GM19328 (cell line): ENCODE measurements around the gene BTK.
"Not testable (repeated sequence)": the region's sequence is repeated elsewhere in the genome, so short reads cannot be mapped to it uniquely, and the experiment has no call there.

Experiments
- ATAC-seq: cut with Tn5 transposase; IDR thresholded peaks from one replicate; pipeline ENCODE4 v1.9.1; 2021; ENCODE audit warnings: mild to moderate bottlenecking, moderate library complexity; ENCODE audit not compliant: unreplicated experiment

BTK gene

DNA sequence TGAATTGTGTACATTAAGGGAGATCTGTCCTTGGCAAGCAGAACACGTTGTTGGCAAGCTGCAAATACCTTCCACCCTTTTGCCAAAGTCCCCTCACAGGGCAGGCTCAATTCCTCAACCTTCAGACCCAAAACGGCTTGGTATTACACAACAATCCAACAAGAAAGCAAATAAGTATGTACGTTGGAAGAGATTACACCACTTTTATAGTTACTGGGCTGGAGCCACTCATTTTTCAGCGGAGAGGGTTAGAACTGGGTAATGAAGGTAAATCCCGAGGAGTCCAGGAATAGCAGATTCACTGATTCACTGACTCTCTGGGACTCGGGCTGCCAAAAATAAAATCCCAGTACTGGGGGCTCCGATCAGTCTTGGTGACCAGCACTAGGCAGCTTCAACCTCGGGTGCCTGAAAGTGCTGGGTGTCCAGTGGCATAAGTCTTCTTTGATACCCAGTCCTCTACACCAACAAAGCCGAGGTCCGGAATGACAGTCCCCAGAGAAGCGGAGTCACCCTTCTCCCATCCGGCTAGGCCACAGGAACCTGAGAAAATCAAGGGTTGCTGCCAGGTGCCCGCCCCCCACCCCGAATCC, 38.0 kb downstream of the BTK start:
- peak; percentile 5 for ATAC-seq

DNA sequence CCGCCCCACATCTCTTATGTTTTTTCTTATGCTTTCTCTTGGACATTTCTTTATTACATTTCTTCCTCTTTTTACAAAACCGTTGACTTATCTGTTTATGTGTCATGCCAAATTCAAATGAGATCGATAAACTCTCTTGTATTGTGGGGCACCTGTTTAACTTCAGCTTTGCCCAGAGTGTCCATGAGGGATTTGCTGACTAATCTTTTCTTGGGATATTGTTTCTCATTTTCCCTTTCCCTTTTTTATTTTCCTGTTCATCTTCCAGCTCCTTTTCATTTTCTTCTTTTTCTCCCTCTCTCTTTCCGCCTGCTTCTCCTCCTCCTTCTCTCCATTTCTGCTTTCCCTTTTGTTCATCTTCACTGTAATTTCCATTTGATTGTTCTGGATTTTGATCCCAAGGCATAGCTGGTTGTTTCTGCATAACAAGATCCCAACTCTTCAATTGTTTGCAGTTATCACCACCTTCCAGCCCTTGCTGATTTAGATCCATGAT, 48.2 kb downstream of the BTK start:
- ATAC-seq = no peak

DNA sequence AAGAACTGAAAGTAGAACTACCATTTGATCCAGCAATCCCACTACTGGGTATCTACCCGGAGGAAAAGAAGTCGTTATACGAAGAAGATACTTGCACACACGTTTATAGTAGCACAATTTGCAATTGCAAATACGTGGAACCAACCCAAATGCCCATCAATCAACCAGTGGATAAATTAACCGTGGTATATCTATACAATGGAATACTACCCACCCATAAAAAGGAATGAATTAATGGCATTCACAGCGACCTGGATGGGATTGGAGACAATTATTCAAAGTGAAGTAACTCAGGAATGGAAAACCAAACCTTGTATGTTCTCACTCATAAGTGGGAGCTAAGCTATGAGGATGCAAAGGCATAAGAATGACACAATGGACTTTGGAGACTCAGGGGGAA, 51.7 kb downstream of the BTK start:
- ATAC-seq = not testable (repeated sequence)

DNA sequence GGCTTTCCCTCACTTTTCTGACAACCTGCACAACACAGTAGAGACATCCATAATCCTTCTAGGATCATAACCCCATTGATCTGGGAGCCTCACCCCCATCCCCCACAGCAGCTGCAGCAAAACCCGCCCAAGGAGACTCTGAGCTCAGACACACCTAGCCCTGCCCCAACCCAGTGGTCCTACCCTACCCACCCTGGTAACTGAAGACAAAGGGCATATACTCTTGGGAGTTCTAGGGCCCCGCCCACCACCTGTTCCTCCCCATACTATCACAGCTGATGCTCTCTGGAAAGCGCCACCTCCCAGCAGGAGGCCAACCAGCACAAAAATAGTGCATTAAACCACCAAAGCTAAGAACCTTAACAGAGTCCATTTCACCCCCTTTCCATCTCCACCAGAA, 59.4 kb downstream of the BTK start:
- ATAC-seq = not testable (repeated sequence)

DNA sequence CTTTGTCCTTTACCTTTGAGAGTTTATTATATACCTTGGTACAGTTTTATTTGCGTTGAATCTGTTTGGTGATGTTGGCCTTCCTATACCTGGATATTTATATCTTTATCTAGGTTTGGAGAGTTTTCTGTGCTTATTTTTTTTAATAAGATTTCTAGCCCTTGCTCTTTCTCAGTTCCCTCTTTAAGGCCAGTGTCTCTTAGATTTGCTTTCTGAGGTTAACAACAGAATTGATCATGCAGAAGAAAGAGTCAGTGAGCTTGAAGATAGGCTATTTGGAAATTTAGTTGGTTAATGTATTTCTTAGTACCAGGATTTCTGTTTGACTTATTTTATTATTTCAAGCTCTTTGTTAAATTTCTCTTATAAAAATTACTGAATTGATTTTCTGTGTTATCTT, 82.2 kb downstream of the BTK start:
- no peak for ATAC-seq
